ENCODE data around the gene LSS. TPM values are rescaled to one million over a fixed set of nuclear protein-coding genes. Genes with fewer than 3 reads are reported as not detected.

The LSS gene
- total and polyA plus RNA-seq, 2 experiments from 2014 or later: 55.0 to 237 TPM

DNA sequence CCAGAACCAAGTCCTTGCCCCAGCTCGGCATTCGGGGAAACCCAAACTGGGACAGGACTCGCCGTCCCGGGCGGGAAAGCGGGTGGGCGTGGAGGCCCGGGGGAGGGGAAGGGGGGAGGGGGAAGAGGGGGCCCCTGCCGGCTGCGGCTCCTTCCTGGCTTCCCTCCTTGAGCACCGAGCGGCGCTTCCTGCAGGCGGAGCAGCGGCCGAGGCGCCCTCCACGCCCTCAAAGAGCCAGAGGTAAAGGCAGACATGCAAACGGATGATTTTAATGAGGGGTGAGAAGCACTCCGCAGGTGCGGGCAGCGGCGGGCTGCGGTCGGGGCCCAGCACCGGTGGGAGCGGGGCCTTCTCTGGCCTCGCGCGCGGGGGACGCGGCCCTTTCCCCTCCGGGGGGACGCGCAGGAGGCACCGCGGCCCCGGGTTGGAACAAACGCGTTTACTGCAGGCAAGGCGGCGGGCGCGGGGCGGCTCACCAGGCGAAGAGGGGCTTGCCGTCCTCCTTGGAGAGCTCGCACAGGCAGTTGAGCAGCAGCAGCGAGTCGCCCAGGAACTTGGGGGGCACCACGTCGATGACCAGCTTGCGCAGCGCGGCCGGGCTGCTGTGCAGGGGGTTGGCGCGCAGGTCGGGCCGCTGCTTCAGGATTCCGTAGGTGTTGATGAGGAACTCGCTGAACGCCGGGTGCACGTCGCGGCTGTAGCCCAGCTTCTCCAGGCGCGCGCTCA, 67.5 kb downstream of the LSS start:
- ATAC-seq (peak; percentile 21; the same call in 1 of the 3 replicates), DNase-seq (ENCODE audit: low spot score) (no peak)
- Mint-ChIP-seq H3K27me3 (ENCODE audit: insufficient read depth, low read depth, poor library complexity) (peaks cover 27% of the 10 kb centered on the region), H3K27ac (no peak overlapping the region), H3K4me3 (no peak overlapping the region), H3K36me3 (ENCODE audit: low read depth) (peaks cover 50% of the 10 kb centered on the region), H3K4me1 (no peaks in the 10 kb centered on the region), H3K9me3 (peaks cover 20% of the 10 kb centered on the region)
- Histone ChIP-seq H3K4me2 (no peak overlapping the region), H2AFZ (no peak overlapping the region), H3K9me2 (ENCODE audit: insufficient read depth) (no peaks in the 10 kb centered on the region), H3K36me3 (ENCODE audit: insufficient read depth) (no peaks in the 10 kb centered on the region), H3K4me1 (ENCODE audit: insufficient read depth) (no peaks in the 10 kb centered on the region), H4K20me1 (replicated peaks; ENCODE audit: insufficient read depth) (peaks cover 6% of the 10 kb centered on the region), H3K79me2 (replicated peaks; ENCODE audit: insufficient read depth) (peaks cover 10% of the 10 kb centered on the region), H3K27me3 (ENCODE audit: insufficient read depth) (no peaks in the 10 kb centered on the region), H3F3A (replicated peaks; ENCODE audit: low read depth) (0 out of 2 replicates have a peak, but pooled peaks cover 4% of the 10 kb centered on the region), H3K4me3 (no peak overlapping the region), H3K27ac (ENCODE audit: low read depth) (no peak overlapping the region)
- TF ChIP-seq, protein P1, sequence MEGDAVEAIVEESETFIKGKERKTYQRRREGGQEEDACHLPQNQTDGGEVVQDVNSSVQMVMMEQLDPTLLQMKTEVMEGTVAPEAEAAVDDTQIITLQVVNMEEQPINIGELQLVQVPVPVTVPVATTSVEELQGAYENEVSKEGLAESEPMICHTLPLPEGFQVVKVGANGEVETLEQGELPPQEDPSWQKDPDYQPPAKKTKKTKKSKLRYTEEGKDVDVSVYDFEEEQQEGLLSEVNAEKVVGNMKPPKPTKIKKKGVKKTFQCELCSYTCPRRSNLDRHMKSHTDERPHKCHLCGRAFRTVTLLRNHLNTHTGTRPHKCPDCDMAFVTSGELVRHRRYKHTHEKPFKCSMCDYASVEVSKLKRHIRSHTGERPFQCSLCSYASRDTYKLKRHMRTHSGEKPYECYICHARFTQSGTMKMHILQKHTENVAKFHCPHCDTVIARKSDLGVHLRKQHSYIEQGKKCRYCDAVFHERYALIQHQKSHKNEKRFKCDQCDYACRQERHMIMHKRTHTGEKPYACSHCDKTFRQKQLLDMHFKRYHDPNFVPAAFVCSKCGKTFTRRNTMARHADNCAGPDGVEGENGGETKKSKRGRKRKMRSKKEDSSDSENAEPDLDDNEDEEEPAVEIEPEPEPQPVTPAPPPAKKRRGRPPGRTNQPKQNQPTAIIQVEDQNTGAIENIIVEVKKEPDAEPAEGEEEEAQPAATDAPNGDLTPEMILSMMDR (conservative IDR thresholded peaks at IDR 0.05; ENCODE audit: low read depth in 2 of 2): no peak
- TF ChIP-seq JUNB (IDR thresholded peaks at IDR 0.05; ENCODE audit: unreplicated experiment) (no peak), POLR2AphosphoS5 (IDR thresholded peaks at IDR 0.05; ENCODE audit: low read depth) (no peak), CREB1 (CRISPR knock-in tag; IDR thresholded peaks at IDR 0.05; ENCODE audit: low read depth) (no peak), STAT1 (IDR thresholded peaks at IDR 0.05; ENCODE audit: unreplicated experiment) (no peak), ZNF114 (CRISPR knock-in tag; IDR thresholded peaks at IDR 0.05) (no peak), EZH2 (IDR thresholded peaks at IDR 0.05; ENCODE audit: low read depth, unreplicated experiment) (no peak), NANOG (IDR thresholded peaks at IDR 0.05; ENCODE audit: borderline replicate concordance) (no peak), ZNF331 (CRISPR knock-in tag; IDR thresholded peaks at IDR 0.05; ENCODE audit: low read depth) (no peak), EZH2phosphoT487 (IDR thresholded peaks at IDR 0.05; ENCODE audit: unreplicated experiment) (no peak)
- TF ChIP-seq, protein P2, sequence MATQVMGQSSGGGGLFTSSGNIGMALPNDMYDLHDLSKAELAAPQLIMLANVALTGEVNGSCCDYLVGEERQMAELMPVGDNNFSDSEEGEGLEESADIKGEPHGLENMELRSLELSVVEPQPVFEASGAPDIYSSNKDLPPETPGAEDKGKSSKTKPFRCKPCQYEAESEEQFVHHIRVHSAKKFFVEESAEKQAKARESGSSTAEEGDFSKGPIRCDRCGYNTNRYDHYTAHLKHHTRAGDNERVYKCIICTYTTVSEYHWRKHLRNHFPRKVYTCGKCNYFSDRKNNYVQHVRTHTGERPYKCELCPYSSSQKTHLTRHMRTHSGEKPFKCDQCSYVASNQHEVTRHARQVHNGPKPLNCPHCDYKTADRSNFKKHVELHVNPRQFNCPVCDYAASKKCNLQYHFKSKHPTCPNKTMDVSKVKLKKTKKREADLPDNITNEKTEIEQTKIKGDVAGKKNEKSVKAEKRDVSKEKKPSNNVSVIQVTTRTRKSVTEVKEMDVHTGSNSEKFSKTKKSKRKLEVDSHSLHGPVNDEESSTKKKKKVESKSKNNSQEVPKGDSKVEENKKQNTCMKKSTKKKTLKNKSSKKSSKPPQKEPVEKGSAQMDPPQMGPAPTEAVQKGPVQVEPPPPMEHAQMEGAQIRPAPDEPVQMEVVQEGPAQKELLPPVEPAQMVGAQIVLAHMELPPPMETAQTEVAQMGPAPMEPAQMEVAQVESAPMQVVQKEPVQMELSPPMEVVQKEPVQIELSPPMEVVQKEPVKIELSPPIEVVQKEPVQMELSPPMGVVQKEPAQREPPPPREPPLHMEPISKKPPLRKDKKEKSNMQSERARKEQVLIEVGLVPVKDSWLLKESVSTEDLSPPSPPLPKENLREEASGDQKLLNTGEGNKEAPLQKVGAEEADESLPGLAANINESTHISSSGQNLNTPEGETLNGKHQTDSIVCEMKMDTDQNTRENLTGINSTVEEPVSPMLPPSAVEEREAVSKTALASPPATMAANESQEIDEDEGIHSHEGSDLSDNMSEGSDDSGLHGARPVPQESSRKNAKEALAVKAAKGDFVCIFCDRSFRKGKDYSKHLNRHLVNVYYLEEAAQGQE (IDR thresholded peaks at IDR 0.05; ENCODE audit: unreplicated experiment): no peak
- TF ChIP-seq, protein P3, sequence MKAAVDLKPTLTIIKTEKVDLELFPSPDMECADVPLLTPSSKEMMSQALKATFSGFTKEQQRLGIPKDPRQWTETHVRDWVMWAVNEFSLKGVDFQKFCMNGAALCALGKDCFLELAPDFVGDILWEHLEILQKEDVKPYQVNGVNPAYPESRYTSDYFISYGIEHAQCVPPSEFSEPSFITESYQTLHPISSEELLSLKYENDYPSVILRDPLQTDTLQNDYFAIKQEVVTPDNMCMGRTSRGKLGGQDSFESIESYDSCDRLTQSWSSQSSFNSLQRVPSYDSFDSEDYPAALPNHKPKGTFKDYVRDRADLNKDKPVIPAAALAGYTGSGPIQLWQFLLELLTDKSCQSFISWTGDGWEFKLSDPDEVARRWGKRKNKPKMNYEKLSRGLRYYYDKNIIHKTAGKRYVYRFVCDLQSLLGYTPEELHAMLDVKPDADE (IDR thresholded peaks at IDR 0.05): no peak
- TF ChIP-seq, protein P4, sequence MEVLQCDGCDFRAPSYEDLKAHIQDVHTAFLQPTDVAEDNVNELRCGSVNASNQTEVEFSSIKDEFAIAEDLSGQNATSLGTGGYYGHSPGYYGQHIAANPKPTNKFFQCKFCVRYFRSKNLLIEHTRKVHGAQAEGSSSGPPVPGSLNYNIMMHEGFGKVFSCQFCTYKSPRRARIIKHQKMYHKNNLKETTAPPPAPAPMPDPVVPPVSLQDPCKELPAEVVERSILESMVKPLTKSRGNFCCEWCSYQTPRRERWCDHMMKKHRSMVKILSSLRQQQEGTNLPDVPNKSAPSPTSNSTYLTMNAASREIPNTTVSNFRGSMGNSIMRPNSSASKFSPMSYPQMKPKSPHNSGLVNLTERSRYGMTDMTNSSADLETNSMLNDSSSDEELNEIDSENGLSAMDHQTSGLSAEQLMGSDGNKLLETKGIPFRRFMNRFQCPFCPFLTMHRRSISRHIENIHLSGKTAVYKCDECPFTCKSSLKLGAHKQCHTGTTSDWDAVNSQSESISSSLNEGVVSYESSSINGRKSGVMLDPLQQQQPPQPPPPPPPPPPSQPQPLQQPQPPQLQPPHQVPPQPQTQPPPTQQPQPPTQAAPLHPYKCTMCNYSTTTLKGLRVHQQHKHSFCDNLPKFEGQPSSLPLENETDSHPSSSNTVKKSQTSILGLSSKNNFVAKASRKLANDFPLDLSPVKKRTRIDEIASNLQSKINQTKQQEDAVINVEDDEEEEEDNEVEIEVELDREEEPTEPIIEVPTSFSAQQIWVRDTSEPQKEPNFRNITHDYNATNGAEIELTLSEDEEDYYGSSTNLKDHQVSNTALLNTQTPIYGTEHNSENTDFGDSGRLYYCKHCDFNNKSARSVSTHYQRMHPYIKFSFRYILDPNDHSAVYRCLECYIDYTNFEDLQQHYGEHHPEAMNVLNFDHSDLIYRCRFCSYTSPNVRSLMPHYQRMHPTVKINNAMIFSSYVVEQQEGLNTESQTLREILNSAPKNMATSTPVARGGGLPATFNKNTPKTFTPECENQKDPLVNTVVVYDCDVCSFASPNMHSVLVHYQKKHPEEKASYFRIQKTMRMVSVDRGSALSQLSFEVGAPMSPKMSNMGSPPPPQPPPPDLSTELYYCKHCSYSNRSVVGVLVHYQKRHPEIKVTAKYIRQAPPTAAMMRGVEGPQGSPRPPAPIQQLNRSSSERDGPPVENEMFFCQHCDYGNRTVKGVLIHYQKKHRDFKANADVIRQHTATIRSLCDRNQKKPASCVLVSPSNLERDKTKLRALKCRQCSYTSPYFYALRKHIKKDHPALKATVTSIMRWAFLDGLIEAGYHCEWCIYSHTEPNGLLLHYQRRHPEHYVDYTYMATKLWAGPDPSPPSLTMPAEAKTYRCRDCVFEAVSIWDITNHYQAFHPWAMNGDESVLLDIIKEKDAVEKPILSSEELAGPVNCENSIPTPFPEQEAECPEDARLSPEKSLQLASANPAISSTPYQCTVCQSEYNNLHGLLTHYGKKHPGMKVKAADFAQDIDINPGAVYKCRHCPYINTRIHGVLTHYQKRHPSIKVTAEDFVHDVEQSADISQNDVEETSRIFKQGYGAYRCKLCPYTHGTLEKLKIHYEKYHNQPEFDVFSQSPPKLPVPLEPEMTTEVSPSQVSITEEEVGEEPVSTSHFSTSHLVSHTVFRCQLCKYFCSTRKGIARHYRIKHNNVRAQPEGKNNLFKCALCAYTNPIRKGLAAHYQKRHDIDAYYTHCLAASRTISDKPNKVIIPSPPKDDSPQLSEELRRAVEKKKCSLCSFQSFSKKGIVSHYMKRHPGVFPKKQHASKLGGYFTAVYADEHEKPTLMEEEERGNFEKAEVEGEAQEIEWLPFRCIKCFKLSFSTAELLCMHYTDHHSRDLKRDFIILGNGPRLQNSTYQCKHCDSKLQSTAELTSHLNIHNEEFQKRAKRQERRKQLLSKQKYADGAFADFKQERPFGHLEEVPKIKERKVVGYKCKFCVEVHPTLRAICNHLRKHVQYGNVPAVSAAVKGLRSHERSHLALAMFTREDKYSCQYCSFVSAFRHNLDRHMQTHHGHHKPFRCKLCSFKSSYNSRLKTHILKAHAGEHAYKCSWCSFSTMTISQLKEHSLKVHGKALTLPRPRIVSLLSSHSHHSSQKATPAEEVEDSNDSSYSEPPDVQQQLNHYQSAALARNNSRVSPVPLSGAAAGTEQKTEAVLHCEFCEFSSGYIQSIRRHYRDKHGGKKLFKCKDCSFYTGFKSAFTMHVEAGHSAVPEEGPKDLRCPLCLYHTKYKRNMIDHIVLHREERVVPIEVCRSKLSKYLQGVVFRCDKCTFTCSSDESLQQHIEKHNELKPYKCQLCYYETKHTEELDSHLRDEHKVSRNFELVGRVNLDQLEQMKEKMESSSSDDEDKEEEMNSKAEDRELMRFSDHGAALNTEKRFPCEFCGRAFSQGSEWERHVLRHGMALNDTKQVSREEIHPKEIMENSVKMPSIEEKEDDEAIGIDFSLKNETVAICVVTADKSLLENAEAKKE (CRISPR knock-in tag; IDR thresholded peaks at IDR 0.05): no peak
